Stimulated activated CD8-positive, alpha-beta memory T cell treated with anti-CD3 and anti-CD28 coated beads, Interleukin-12 subunit alpha, Interleukin-12 subunit beta, amount 100 ng/mL, for 1 hour (primary cell): ENCODE results near the gene TRPV5.

Experiments used
- DNase-seq: peaks from one replicate; pipeline ENCODE4 v3.0.0-alpha.2; 2020; ENCODE audit warnings: low read depth

Gene TRPV5

DNA sequence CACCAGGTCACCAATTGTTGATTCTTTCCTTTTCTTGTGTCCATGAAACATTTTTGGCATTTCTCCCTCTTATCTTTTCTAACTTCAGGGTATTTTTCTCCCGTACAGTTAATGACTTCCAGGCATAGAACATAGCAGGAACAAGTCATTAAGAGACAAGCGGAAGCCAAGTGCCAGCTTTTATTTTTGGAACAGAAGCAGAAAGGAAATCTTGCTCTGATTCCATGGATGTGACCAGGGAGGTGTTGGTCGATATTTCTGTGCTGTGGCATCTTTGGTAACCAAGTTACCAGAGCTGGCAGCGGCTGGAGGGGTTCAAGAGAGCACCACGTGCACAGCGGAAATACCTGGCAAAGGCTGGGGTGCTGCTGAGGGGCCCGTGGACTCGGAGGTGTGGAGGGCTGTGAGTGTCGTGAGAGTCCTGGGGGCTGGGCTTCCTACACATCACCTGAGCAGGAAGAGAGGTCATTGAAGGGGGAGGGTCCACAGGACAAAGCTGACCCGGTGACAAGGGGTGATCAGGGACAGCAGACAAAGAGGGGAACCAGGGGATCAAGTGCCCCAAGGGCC lies 7.5 kb upstream of the TRPV5 start:
- DNase-seq = no peak

DNA sequence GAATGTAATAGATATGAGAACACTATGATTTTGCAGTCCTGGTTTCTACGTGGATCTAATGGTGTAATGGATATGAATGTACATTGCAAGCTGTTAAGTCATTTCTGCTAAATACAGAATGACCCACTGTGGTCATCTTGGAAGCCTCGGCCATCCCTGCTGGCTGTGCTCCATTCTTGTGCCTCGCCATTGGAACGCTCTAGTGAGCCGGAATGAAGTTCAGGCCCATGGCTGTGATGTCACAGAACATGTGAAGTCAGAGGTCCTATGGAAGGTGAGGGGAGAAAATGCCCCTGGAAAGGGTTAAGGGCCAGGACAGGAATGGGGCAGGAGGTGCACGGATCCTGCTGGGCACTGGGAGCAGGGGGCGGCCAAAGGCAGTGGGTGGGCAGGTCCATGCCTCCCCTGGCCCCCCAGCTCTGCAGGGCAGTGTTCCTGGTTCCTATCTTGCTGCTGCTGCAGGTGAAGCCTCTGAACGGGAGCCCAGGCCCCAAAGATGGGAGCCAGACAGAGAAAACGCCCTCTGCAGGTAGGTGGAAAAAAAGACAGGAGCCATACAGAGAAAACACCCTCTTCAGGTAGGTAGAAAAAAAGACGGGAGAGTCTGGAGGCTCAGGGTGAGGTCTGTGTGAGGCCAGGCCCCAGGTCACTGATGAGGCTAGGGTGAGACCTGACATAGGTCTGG lies 5.8 kb upstream of the TRPV5 start, which contains the start of gene LLCFC1:
TSS of gene LLCFC1 (plus strand) at position 259 of the 685 bp plus-strand sequence. CDS start at position 397, 138 bp downstream.
- no peak for DNase-seq

DNA sequence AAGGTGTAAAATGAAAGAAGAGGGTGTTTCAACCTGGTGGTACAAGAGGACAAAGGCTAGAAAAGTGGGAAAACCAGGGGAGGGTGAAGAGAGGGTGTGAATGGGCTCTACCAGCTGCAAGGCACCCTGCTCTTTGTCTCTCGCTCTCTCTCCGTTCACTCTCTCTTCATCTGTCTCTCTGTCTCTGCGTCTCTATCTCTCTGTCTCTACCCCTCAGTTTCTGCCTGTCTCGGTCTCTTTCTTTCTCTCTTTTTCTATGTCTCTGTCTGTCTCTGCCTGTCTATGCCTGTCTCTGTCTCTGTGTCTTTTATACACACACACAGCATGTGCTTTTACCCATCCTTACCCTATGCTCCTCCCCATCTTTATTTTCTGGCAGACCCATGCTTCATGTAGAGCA lies 5.1 kb upstream of the TRPV5 start:
- no peak for DNase-seq

DNA sequence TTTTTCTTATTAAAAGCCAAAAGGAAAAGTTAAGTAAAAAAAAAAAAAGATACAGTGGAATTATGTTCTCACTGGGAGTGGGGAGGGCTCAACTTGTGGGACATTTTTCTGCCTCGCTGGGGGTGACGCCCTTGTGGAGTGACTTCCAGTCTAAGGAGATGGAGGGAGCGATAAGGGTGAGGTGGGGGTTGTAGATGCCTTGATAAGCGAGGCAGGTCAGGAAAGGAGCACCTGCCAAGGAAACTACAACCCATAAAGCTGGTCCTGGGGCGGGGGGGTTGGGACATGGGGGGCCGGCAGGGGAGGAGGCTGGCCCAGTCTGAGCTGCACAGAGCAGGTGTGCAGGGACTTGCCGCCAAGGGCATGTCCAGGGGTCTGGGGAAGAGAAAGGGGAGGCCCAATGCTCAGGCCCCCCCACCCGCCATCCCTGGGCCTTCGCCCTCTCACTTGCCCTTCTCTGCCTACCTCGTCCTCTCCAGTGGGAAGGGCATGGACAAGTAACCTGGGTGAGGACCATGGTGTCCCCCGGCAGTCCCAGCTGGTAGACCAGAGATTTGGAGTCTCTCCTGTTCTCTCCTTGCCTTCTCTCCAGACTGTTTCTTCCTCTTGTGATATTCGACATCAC lies 2.5 kb upstream of the TRPV5 start:
- DNase-seq = no peak

DNA sequence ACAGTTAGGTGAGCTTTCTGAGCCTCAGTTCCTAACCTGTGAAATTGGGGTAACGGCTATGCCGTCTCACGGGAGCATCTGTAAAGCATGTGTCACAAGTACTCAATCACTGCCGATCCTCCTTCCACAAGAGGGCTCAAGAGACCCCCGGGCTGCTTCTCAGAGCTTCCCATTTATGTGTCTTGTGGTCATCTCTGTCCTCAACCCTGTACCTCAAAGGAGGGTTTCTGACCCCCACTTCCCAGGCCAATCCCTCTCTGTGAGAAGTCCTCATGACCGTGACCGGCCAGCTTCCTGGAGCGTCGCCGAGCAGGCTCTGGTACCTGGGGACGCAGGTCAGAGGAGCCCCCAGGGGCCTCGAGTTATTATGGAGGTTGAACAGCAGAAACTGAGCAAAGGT lies 510 bp upstream of the TRPV5 start:
- no peak for DNase-seq

DNA sequence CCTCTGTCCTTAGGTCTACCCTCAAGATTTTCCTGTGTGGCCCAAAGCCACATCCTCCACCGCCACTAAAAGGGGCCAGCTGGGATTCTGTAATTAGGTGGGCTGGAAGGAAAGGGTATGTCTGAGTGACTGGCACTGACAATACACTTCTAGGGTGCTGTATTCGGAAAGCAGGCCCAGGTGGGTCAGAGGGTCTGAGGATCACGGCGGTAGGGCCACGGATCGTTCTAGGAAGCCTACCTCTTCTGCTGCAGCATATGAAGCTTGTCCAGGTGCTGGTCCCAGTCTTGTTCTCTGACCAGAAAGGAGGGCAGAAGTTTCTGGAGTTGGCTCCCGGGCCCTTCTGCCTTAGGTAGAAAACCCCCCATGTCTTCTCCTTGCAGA lies 462 bp downstream of the TRPV5 start:
- DNase-seq = no peak

DNA sequence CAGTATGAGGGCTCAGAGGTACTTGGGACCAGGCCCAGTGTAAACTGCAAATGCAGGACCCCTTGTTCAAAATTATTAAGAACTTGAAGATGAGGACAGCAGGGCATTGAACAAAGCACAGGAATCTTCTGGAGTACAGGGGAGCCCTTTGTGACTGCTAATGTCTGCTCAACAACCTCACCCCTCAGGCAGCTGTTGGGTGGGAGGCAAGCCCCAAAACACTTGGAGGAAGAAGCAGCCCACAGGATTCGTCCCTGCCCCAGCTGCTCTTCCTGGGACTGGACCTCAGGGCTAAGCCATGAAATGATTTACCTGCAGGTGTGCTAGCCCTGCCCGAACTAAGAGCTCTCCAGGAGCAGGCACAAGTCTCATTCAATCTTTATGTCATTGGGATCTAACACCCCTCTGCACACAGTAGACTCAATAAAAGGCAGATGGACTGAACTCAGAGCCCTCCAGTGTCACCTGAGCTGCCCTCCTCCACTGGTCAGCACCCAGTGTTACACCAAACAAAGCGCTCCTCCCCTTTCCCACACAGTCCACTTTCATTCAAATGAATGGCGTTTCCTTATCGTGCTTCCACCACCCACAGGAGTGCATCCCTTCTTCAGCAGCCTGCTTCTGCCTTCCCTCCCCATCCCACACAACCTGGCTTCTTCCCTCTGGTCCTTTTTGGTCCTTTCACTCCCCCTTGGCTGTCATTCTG lies 1.0 kb downstream of the TRPV5 start:
- no peak for DNase-seq

DNA sequence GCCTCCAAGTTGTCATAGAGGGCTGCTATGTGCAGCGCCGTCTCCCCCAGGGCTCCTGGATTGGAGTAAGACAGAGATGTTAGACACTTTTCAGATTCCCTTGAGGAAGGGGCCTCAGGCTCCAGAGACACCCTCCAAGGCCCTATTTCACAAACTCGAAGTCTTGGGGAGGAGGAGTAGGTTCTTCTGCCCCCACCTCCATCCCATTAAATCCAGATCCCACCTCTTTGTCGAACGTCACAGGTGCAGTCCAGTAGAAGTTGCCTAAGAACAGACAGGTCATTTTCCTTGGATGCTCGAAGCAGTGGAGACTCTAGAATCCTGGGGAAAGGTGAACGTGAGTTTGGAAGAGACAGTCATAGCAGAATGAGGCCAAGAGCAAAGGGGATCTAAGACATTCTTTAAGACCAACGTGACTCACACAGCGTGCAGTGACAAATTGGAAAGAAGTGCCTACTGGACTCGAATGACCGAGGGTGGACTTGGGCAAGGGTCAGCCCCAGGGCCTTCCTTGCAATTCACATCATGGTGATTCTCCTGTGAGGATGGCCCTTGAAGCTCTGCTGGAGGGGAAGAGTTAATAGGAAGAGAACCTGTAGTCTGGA lies 3.3 kb downstream of the TRPV5 start:
- DNase-seq = no peak

DNA sequence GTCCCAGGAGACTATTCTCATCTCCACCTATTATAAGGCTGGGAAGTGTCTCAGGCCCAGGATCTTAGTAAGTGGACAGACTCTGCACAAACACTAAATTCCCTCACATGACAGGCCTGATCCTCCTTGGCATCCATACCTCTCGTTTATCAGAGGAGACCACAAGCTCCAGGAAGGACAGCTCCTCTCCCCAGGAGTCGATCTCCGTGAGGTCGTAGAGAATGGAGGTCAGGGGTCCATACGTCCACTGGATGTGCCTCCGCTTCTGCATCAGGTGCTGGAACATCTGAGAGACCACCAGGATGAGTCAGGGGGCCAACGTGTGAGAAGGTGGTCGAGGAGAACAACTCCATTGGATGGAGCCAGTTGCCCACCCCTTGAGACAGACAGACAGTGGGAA lies 5.6 kb downstream of the TRPV5 start:
- DNase-seq = no peak

DNA sequence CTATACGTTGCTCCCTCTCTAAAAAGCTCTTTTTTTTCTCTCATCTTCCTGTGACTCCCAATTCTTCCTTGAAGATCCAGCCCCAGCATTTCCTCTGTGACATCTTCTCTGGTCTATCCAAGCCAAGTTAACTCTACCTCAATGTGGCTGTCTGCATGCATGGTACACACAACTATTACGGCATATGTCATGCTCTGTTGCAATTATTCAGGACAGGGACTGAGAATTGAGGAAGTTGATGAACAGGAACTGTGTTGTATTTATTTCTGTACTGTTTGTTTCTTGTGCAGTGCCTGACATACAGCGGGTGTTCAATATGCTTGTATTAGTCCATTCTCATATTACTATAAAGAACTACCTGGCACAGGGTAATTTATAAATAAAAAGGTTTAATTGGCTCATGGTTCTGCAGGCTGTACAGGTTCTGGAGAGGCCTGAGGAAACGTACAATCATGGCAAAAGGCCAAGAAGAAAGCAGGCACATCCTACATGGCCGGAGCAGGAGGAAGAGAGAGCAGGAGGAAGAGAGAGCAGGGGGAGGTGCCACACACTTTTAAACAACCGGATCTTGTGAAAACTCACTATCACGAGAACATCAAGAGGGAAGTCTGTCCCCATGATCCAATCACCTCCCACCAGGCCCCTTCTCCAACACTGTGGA lies 6.3 kb downstream of the TRPV5 start:
- DNase-seq = no peak

DNA sequence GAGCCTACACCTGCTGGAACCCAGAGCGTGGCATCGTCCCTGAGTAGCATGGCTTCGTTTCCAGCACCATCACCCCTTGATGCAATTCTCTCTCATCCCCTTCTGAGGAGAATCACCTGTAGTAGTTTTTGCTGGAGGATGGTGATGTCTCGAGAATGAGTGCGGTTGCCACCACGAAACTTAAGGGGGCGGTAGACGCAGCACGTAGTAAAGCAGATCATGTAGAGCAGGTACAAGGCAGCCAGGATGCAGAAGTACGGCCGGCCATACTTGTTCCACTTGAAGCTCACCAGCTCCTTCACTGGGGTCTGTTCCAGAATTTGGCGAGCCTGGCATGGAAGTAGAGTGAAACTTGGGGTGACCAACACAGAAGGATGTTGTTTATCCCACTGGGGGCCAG lies 8.1 kb downstream of the TRPV5 start:
- DNase-seq = no peak

DNA sequence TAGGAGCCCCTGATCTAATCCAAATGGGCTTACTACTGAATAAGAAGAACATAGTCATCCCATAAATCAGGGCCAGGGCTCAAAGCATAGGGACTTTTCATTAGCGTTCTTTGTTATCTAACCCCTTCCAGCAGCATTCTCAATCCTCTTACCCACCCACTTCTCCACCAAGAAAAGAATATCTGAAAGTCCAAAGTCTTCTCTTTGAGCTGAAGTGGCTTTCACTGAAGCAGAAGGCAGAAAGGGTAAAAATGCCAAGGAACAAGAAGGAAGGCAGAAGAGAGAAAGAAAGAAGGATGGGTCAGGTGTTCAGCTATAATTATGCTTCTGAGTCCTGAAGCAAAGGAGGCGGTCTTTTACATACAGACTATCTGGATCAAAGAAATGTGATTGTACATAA lies 10.2 kb downstream of the TRPV5 start:
- DNase-seq = no peak

DNA sequence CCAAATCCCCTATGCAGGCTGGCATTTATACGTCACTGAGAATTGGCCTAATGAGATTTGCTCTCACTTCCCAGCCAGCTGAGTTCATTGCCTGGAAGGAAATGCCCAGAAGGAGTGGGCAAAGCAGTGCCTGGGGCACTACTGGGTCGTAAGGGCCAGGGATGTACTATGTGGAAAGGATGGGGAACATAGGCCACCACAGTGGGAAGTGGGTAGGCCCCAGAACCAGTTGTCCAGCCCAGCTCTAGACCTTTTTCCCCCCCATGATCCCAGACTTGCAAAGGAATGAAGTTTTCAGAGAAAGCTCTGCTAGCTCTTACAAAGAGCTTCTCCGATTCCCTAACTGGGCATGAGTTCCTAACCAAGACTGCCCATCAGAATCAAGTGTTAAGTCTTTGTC lies 13.9 kb downstream of the TRPV5 start:
- no peak for DNase-seq

DNA sequence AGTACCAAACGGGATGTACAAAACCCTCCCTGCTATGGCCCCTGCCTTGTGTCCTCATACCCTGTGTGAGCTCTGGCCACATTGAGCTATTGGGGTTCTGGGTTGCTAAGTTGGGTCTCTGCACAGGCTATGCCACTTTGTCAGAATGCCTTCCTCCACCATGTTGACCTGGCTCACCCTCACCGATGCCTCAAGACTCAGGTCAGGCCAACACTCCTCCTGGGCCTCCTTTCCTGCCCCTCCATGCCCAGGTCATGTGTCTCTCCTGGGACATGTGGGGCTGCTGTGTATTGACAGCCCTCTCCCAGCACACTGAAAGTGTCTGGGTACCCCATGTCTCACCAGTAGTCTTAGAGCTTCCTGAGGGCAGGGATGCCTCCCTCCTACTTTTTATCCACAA lies 14.6 kb downstream of the TRPV5 start:
- no peak for DNase-seq

DNA sequence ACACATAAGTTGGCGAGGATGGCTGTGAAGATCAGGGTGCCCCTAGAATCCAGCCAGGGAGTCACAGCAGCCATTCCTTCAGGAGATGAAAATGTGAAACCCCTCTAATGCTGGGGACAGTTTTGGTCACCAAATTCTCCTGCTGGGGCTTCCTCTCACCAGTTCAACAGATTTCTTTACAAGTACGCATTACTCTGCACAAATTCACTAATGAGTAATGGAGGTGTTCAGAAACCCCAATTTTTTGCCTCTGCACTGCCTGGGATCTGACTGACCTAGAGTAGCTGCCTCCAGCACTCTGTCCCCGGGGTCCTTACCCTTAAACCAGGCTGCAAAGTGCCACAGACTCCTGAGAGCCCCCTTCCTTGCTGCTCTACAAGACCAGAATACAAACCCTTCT lies 16.1 kb downstream of the TRPV5 start:
- no peak for DNase-seq

DNA sequence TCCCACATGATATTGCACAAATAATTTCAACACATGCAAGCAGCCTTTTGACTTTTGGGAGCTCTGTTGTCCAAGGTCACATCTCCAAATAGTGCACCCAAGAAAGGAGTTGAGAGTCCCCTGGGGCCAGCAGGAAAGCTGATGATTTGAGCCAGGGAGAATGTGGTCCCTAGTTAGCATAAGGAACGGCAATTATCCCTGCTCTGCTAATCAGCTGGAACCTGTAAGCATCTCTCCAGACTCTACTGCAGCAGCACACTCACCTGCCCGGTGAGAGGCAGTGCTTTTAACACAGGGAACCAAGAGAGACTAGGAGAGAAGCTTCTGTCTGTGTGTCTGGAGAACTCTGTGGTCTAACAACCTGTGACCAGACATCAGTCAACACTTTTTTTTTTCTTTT lies 17.0 kb downstream of the TRPV5 start:
- no peak for DNase-seq

DNA sequence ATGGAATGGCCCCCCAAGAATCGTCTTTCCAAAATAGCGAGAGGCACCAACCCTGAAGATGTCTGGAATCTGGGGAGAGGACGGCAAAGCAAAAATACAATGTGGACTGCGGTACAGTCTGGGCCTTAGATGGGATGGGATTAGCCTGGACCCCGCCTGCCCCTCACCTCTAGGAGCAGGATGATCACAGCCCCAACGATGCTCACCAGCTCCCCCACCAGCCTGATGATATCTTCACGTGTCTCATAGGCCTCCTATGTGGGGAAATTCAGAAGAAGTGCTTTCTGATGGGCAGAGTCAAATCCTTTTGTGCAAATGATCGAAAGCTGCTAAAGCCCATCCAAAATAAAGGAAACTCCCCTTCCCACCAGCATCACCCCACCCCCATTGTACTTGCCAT lies 18.2 kb downstream of the TRPV5 start:
- no peak for DNase-seq

DNA sequence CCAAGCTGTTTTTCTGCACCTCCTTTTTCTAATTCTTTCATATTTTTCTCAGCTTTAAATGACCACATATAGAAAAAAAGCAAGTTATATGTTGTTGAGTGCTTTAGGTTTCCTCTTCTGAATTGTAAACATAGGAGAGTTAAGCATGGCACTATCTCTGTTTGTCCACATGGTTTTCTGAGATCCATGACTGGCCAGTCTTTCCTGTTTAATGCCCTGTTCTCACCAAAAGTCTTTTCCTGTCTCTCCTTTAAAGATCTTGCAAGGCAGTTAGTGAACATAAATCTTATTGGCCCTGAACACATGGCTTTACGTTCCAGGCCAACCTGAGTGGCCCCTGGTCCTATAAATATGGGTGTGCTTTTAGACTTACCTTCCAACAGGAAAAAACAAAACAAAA lies 19.4 kb downstream of the TRPV5 start:
- no peak for DNase-seq

DNA sequence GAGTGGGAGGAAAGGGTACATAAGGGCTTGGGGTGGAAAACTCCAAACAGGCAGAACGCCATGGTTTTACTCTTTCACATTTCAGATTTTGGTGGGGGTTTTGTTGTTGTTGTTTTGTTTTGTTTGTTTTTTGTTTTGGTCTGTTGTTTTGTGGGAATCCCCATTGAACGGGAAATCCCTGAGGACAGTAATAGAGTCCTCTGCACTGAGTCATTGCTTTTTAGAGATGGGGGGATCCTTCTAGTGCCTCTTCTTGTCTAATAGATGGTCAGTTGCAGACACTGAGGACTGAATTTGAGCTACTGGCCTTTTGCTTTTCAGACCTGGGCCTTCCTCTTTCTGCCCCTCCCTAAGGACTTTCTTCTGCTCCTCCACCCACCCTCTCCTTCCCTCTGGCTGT lies 20.0 kb downstream of the TRPV5 start:
- DNase-seq = no peak

DNA sequence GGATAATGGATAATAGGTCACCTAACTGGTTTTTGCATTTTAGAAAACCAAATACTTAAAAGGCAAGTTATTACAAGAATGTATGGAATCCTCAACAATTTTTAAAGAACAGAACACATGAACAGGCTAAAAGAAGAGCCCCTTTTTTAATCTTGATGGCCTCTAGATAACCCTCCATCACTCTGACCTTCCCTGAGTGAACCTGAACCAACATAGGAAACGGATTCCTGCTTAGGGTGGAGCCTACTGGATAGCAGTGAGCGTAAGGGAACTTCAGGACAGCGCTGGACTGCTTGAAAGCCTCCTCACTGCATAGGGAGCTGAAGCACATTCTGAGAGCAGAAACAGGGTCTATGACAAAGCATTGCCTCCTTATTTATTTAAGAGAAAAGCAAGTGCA lies 20.5 kb downstream of the TRPV5 start:
- DNase-seq = no peak

DNA sequence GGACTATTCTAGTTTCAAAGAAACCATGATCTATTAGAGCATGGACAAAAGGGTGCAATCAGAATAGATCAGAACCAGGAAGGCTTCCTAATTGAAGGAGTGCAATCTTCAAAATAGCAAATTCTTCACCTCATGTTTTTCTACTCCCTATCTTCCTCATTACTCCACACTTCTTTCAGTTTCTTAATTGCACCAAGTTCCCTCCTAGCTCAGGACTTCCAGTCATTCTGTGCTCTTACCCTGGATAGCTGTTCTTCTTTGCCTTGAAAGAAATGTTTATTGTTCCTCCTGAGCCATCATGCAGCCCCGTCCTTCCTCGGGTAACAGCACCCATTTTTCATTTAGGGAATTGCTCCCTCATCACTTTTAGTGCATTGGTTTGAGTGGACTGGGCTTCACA lies 23.1 kb downstream of the TRPV5 start:
- DNase-seq = no peak

DNA sequence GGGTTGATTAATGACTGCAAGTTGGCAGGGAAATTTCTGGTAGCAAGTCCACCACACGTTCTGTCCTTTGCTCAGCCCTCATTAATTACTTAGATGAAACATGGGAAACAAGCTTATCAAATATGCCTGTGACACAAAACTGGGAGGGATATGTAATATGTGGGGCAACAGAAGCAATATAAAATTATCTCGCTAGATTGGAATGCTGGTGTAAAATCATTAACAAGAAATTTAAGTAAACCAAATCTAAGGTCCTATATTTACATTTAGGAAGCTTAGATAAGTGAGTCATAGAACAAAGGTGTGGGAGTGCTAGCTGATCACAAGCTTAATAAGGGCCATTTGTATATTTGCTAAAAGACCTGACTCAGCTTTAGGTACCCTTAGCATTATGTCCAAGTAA lies 23.5 kb downstream of the TRPV5 start:
- no peak for DNase-seq
